H1 (cell line): ENCODE results near the gene NIPAL4. TPM values are rescaled to one million over a fixed set of nuclear protein-coding genes. Genes with fewer than 3 reads are reported as not detected.

Source experiments
- BACH1 ChIP-seq: IDR thresholded peaks from 2 replicates; pipeline ENCODE4 v1.6.1; 2012; ENCODE audit warnings: low read length, improper control_type of control experiment
- CHD2 ChIP-seq: IDR thresholded peaks from 2 replicates; pipeline ENCODE4 v1.6.1; 2012; ENCODE audit warnings: low read length, improper control_type of control experiment
- KDM1A ChIP-seq: fragments of 200-600, 300-600 bp; sonication (generic); IDR thresholded peaks from 2 replicates; pipeline ENCODE4 v1.7.1; 2016; ENCODE audit warnings: mild to moderate bottlenecking, low read length, borderline replicate concordance
- MAX ChIP-seq: IDR thresholded peaks from 2 replicates; pipeline ENCODE4 v1.6.1; 2012; ENCODE audit warnings: inconsistent platforms
- RNF2 ChIP-seq: fragments of 200-900, 300-1000 bp; sonication (generic); IDR thresholded peaks from 2 replicates; pipeline ENCODE4 v1.7.1; 2016; ENCODE audit warnings: borderline replicate concordance, low read depth, mild to moderate bottlenecking, antibody characterized with exemption, low read length; ENCODE audit not compliant: poor library complexity, severe bottlenecking; ENCODE audit errors: missing control alignments
- SP2 ChIP-seq: IDR thresholded peaks from 2 replicates; pipeline ENCODE4 v1.6.1; 2012; ENCODE audit warnings: mild to moderate bottlenecking, low read length, inconsistent platforms
- polyA plus RNA-seq, 7 experiments: library from polyadenylated mRNA; depleted of rRNA in 3 of 7; stranded (reverse) in 5 of 7; unstranded in 2 of 7; fragments of >200 nt in 5 of 7; fragments of 200-250 nt in 2 of 7; gene quantifications; 1 replicate in 5 of 7; 2 replicates in 1 of 7; 4 replicates in 1 of 7; pipeline versions ENCODE4 v1.2.1 to v1.2.3, GENCODE V29; 2011 to 2013; ENCODE audit warnings: missing spikeins in 2 of 7, mixed read lengths in 2 of 7
- total RNA-seq: library from RNA; stranded (reverse); fragmentation: NEBNext Ultra II Directional; extraction: Animal tissue kit (Norgen Biotek cat#: 25700); gene quantifications from 2 replicates; pipeline ENCODE4 v1.2.1, GENCODE V29; 2021

The NIPAL4 gene
- total and polyA plus RNA-seq, 2 of the 8 experiments (the other 6 are each of a cell fraction or from before 2014, with no cell fraction given): 0.09 to 0.20 TPM

- TF ChIP-seq RNF2 (no peak), BACH1 (no peak), MAX (no peak), CHD2 (no peak), KDM1A (no peak), SP2 (no peak)
Observed at GRCh38 chr5:157444224-157444623, 15.8 kb upstream of the NIPAL4 start (continued).
